COLO829 (cell line): ENCODE measurements around the gene UBE2O.

Experiments used
- DNase-seq: peaks from one replicate; pipeline ENCODE4 v3.0.0; 2012; ENCODE audit warnings: low spot score

The UBE2O gene

DNA sequence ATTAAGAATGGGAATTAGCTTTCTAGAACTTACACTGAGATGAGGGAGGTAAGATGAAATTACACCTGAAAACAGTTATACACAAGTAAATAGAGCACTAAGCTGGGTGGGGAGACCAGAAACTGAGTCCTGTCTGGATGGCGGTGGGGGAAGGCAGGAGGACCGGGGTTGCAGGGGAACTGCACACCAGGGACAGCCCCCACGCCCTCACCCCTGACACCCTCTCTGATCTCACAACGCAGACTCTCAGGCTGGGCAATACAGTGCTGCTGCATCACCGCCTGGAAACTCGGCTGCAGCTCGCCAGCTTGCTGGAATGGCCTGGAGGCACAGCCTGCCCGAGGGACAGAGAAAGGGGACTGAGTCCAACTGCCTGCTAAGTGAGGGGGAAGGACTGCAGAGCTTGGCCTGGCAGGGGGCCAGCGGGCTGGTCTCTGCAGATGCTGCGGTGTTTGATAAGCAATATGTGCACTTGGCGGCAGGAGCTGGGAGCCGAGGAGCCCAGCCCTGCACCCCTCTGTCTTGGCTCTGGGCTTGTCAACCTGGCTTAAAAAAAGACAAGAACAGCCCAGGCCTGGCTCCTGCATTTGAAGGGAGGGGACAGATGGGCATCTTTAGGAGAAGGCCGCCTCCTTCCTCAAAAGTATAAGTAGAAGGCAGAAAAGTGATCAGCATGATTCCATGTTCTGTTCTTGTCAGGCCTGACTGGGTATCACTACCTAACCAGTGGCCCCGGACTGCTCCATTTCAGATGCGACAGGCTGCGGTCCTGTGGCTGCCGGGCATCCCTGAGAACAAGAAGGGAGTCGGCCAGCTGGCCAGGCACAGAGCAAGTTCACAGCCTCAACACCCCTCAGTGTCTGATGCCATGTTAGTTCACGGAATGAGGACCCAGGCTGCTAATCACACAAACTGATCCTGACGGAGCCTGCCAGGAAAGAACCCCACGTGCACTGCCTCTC, 38.3 kb downstream of the UBE2O start:
- DNase-seq = no peak

DNA sequence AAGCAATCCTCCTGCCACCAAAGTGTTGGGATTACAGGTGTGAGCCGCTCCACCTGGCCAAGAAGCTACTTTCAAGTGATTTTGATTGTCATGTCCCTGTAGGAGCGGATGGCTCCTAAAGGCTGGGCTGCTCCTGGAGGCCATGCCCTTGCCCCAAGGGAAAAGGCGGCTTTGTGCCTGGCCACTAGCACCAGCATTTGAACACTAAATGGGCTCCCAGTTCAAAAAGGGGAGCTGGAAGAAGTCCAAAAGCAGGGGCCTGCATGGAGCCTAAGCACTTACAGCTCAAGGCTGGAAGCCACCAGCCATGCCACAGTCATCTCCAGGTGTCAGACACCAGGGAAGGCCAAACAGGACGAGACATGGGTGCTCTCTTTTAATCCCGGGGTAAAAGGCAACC, 41.7 kb downstream of the UBE2O start:
- DNase-seq = no peak

DNA sequence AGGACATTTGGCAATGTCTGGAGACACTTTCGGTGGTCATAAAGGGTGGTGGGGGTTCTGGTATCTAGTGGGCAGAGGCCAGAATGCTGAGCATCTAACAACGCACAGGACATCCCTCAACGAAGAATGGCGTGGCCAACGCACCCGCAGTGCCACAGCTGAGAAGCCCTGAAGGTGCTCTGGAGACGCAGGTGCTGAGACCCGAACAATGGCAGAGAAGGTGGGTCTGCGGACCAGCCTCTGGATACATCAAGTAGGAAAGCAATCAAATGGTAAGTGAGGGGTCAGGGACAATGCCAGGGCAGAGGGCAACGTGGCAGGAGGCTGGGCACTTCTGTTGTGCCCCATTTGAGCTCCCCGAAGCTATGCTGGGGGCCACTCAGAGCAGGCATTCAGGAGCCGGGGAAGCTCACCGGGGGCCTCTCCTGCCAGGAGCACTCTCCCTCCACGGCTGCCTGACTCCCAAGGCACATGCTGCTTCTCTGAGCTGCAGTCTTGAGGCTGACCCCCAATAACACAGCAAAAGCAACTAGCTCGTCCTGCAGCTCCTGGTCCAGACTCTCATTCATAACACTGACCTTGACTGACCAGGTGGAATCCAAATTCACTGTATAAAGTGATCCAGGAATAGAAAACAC, 42.5 kb downstream of the UBE2O start:
- DNase-seq = no peak

DNA sequence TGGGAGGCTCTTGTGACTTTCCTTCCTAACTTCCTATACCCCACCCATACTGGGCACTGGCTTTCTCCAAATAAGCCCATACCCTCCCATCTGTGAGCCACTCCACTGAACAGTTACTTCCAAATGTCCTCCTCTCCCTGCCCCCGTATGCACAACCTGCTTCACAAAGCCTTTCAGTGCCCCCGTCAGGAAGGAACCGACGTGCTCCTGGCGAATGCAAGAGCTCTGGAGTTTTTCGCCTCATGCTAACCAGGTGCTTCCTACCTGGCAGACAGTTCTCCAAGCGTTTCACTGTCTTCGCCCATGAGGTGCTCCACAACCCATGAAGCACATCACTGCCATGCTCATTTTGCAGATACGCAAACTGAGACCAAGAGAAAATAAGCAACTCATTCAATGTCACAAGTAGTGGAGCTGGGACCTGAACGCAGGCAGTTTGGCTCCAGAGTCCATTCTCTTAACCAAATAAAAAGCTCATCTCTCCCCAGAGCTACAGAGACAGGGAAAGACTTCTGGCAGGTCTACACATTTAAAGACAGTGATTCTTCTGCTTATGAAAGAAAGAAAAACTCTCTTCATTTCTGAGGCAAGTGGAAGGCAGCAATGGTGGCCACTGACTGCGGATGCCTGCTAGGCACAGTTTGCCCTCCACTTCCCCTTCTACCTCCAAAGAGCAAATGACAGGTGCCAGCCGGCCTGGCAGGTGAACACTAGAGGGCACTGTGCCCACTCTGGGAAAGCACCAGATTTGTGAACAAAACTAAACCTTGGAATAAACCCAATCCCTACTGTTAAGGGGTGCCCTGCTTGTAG, 44.7 kb downstream of the UBE2O start:
- DNase-seq = peak; percentile 63

DNA sequence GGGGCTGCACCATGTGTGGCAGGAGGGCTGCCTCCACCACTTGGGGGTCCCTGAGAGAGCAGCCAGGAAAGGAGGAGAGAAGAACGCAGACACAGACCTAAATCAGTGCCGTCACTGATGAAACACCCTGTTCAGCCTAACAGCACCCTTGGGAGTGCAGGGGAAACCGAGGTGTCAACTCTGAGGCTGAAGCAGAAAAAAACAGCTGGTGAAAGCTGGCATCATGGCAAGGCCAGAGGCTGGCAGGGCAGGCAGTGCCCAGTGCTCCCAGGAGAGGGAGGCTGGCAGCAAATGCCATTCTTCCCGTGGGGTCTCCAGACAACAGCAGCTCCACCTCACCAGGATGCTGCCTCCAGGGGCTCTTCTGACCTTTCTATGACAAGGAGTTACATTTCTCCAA, 45.4 kb downstream of the UBE2O start:
- DNase-seq = no peak

DNA sequence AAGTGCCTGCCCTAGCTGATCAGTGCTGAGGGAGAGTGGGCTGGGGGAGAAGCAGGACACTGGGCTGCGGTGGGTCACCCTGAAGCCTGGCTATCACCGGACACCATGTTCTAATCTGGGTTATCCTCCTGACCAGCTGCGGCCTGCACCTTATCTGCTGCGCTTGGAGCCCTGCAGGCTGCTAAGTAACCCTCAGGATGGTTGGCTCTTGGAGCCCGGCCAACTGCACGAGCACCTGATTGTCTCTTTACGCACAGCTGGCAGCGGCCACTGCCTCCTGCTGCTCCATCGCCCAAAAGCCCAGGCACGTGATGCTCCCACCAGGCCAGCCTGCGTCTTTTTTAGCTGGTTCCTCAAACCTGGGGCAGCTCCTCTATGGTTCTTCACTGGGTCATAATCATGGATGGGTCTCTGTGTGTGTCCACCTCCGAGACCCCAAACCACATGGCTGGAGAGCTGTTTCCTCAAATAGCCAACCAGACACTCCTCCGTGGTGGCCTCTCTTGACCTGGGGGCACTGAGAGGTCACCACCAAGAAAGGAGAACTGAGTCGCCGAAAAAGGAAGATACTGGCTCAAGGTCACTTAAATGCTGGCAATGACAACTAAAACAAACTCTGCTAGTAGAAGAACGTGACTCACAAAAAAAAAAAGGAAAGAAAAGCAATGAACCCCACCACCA, 46.8 kb downstream of the UBE2O start:
- no peak for DNase-seq

DNA sequence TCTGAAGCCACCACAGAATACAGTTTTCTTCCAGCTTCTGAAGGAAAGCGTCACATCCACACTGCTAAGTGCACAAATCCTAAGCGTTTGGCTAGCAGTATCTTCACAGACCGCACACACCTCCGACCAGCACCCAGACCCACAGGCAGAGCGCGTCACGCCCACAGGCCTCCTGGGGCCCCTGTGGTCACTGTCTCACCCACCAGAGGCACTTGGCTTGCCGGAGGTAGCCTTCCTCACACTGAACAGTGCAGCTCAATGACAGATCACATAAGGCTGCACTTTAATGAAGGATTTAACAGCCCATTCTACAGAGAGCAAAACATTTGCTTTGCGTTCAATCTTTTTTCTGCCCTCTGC, 47.4 kb downstream of the UBE2O start:
- no peak for DNase-seq

DNA sequence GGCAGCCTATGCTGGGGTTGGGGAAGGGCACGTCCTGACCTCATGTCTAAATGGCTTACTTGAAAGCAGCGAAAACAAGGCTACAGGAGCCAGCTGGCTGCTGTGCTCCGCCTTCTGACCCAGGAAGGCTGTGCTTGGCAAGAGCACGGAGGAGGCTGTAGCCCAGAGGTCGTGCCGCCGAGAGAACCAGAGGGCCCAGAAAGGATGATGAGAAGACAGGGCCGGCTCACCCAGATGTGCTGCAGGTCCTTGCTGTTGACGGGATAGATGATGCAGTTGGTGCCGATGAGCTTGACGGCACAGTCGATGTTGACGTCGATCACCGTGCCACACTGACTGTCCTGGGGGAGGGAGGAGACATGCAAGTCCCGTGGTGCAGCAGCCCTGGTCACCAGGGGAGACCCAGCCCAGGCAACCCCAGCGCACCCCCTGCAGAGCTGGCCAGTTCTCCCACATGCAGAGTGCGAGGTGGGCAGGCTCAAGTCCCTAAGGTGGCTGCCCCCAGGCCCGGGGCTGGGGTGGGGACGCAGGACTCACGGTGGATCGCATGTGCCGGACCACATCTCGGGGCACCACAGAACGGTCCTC, 47.9 kb downstream of the UBE2O start:
- no peak for DNase-seq

DNA sequence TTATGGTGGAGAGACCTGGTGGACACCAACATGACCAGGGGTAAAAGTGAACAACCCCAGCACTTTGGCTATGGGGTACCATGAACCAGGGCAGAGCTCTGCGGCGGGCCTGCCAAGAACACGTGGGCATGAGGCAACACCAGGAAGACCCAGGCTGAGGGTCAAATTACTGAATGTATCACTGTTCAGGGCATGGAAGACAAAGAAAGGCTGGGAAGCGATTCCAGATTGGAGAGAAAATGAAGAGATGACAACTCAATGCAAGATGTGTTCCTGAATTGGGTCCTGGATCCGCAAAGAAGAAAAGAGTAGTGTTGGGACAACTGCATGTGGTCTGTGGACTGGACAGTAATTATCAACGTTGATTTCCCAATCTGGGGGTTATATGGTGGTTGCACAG, 48.7 kb downstream of the UBE2O start:
- DNase-seq = no peak

DNA sequence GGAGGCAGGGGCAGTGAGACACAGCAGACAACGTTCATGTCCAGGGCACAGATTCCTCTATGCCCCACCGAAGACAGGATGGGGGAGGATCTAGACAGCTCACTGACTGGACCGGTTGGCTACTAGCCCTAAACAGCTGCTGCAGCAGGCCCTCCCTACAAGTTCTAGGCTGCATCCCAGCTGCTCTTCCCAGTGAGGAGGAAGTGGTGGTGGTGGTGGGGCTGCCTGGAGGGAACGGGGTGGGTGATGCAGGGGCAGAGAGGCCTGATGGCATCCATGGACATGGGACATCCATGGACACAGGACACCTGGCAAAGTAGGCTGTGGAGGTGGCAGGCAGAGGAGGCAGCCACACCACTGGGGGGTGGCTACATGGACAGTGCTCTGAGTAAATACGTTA, 50.2 kb downstream of the UBE2O start:
- DNase-seq = no peak

DNA sequence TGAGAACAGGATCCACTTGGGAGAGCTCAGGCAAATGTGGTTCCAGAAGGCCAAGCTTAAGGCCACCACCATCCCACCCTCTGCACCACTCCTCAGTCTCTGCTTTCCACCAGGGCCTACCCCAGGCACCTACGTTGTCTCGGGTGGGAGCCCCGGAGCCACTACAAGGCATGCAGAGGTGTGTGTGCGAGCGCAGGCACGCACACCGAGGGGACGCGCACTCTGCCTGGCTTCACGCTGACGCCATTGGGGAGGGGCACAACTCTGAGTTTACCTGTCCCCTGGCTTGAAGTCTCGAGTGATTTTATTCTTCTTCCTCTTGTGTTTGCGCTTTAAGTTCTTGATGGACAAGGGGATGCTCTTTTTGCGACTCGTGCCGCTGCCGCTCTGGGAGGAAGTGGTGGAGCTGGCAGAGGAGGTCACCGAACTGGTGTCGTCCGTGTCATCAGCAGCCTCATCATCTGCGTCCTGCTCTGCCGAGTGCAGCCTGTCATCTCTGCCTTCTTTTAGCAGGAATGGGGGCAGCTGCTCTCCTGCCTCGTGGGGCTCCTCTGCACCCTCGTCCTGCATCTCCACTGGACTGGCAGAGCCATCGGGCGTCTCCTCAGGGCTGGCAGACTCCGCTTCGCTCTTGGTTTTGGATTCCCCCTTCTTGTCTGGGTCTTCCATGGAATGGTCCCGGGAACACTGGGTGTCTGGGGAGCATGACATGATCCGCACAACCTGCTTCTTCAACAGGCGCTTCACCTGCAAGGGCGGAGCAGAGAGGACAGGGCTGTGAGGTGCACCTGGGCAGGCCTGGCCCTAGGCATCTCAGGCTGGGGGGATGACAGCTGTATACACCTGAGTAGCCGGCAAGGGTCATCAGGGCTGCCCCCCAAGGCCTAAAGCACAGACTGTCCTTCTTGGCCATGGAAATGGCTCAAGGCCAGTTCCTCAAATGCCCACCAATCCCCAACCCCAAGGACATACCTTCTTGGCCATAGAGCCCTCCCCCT, 53.5 kb downstream of the UBE2O start:
- no peak for DNase-seq

DNA sequence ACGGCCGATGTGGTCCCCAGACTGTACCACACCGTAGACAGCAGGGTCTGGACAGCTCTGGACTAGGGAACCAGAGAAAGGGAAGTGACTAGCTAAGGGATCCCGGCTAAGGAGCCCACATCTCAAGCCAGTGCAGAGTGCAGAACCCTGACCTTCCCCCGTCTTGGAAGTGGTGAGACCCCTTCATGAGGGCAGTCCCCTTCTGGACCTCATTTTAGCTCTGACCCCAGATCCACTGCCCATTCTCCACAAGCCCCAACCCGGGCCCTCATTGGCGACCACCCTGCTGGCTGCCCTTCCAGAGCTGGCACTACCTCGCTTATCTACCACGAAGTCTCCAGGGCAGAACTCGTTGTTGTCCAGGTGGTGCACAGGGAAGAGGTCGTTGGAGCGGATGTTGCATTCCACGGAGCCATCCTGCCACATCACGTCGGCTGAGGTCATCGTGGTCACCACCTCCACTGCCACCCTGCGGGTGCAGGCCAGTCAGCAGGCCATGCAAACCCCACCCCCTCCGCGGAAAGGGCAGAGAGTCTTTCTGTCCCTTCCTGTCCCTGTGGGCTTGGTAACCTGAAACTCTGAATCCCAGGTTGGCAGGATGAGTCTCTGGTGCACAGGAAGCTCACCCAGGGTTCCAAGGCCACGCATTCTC, 54.3 kb downstream of the UBE2O start:
- DNase-seq = no peak

DNA sequence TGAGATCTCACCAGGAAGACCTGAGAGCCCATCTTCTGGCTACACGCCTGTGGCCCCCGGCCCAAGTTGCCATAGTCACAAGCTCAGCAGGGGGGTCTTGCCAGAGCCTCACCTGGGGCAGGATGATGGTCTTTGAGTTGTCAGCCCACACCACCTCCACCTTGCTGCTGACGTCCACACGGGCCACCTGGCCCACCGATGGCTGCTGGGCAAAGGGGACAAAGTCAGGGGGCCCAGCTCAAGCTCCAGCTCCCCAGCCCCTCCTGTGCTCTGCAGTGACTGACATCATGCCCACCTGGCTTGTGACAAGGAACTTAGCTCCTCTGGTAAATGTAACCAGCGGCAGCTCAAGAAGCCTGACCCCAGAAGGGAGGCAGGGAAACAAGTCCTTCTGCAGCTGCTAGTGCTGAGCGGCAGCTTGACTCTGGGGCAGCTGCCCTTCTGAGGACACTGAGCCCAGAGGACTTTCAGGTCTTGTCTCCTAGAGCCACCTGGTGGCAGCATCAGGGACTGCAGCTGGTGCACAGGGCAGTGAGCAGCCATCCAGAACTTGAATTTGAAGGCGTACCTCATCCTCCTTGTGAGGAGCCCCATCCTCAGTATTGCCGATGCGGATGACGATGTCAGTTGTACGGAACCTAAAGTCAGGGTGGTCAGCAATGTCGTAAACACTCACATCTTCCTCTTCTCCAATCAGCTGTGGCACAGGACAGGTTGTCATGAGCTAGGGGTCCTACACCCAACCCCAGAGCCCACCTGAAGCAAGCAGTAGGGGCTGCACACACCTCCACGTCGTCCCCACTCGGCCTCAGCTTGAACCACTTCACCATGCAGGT, 55.0 kb downstream of the UBE2O start:
- peak; percentile 78 for DNase-seq

DNA sequence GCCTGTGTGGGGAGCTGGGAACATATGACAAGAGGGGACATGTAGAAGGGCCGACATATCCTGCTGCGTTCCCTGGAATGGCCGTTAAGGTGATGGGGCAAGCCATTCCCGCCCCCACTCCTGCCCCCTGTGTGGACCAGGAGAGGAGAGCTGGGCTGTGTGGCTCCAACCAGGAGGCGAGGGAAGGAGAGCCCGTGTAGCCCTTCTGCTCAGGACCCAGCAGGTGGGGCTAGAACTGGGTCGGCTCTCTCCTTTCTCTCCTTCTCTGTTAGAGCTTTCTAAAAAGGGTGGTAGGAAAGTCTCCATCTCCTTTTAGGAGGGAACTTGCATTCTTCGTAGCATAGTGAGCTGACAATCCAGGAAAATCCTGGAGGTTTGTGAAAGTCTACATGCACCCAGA, 55.8 kb downstream of the UBE2O start:
- no peak for DNase-seq

DNA sequence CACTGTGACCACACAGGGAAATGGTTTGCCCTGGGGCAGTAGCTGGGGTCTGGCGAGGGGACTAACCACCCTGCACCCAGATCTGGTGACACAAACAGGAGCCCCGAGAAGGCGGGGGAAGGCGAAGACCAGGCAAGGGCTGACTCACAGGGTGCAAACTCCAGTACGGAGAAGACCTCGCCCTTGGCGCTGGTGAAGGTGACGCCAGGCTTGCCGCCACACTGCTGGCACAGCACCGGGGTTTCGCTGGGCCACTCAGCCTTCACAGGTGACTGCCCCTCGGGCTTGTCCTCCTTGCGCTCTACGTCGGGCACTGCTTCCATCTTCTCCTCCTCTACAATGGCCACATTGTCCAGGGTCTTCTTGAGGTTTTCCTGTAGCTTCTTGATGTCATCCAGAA, 57.0 kb downstream of the UBE2O start:
- DNase-seq = no peak

DNA sequence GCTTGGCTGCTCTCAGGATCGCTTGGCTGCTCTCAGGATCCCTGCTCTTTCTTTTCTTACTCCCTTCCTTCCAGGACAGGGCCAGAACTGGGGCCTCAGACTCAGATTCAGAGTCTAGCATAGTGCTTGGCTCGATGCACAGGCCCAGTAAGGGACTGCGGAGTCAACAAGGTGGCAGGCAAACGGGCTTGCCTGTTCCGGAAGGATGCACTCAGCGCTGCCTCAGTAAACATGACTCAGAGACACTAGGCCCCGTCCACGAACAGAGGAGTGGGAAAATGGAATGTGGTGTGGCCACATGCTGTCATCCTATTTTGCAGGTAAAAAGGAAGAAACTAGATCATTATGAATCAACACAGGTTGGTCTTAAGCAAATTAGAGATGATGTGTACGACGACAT, 58.8 kb downstream of the UBE2O start:
- DNase-seq = no peak

DNA sequence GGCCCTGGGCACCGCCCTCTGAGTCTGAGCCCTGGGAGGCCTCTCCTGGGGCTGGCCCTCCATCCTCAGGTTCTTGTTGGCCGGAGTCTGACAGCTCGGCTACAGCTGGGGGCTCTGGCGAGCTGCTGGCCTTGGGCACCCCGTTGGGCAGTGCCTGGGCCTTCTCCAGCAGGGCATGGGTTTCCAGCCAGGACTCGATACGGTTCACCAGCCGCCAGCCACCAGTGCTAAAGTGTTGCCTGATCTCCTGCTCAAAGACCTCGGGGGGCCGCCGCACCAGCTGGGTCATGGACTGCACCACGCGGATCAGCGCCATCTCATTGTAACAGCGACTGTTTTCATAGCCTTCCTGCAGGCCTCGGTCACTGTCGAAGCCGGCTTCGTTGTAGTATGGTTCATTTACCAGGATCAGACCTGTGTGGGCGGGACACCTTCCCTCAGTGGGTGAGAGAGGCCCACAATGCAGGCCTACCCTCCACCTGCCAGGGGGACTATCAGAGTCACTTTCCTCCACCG, 61.7 kb downstream of the UBE2O start:
- no peak for DNase-seq

DNA sequence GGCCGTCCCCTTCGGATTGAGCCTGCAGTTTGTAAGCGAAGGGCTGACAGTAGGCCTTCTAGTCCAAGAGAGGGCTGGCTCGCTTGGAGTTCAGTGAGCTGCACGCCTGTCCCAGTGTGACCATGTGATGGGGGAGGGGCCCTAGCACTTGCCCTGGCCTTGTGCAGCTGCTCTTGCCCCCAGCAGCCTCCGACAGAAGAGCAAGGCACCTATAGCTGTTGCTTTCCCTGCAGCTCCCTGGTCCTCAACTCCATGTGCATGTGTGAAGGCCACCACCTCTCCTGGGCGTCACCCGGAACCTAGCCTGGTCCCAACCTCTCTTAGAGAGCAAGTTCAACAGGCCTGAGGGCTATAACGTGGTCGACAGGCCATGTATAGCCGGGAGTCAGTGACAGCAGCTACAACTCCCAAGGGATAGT, 62.9 kb downstream of the UBE2O start:
- DNase-seq = no peak
